Epithelial cell of prostate (primary cell): ENCODE data around the gene WDR11.

Source experiments
- DNase-seq: peaks from one replicate; pipeline ENCODE4 v3.0.0-alpha.2; 2011; ENCODE audit warnings: low read depth, low spot score
- H3K27ac ChIP-seq: fragments of 450-650 bp; 2 replicates; pipeline ENCODE4 v1.5.1; 2017; ENCODE audit warnings: mild to moderate bottlenecking

The WDR11 gene

DNA sequence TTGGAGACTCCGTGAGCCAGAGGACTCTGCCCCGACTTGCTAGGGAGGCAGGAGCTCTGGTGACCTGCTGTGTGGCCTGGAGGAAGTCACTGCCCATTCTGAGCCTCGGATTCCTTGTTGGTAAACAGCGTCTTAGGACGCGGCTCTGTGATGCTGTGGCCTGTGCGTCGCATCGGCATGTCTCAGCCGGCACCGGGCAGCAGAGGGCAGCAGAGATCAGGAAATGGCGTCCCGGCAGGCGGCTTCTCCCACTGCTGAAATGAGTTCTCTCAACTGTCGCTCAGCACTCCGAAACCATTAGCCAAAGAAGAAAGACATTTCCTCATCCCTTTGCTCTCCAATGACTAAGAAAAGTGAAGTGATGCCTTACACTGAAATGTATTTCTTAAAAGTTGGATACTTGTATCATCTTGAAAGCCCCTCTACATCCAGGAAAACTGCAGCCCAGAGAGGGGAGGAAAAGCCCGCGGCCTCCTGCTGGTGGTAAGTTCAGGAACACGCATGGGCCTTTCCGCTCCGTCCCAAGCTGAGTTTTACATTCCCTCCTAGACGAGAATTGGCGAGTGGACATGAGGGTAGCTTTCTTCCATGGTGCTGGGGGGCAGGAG, 91.7 kb downstream of the WDR11 start:
- no peak overlapping the region for H3K27ac ChIP-seq
- no peak for DNase-seq

DNA sequence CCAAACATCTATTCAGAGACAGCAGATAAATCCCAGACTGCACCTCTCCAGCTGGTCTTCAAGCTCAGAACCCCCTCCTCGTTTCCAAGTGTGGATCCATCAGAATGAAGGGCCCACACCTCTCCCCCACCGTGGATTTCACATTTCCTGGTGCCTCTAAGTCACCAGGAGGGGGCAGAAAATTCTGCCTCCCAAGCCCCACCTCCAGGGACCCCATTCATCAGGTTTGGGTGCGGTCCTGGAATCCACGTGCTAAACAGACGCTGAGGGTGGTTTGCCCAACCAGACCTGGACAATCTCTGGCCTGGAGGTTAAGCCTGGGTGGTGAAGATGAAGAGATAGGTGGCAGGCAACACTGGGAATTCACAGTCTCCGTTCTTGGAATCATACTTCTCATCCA, 92.4 kb downstream of the WDR11 start:
- H3K27ac ChIP-seq: no peak overlapping the region
- no peak for DNase-seq

DNA sequence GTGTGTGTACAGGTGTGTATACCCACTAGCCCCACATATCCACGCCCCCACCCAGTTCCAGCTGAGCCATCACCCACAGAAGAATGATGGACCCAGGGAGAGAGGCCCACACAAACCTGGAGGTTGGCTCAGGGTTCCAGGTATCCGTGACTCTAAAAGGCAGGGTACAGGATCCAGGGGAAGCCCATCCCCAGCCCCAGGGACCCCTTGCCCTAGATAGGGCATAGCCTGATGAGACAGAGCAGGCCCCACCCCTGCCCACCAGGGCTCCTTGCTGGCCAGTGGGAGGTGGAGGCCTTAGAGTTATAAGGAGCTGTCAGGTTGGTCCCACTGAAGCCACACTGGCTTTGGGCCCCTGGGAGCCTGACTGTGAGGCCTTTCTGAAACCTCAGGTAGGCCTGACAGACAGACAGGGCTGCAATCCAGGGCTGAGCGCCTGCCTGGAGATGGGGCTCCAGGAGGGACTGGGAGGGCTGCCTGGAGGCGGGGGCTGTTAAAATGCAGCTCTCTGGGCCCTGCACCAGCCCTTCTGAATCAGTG, 93.5 kb downstream of the WDR11 start:
- no peak overlapping the region for H3K27ac ChIP-seq
- DNase-seq: no peak

DNA sequence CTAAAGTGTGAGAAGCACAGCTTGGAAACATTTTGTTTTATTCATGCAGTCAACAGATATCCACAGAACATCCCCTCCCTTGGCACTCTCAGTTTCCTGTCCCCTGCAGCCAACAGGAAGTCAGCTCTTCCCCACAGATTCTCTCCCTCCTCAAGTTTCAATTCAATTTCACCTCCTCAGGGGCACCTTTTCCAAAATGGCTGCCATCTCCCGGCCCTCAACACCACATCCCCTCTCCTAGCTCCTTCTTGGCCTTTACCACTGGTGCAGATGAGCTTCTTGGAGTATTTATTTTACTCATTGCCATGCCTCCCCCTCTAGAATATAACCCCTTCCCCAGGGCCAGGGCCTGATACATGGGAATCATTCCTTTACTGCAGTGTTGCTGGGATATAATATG, 94.0 kb downstream of the WDR11 start:
- DNase-seq: no peak
- H3K27ac ChIP-seq: peak overlapping the region; percentile 51

DNA sequence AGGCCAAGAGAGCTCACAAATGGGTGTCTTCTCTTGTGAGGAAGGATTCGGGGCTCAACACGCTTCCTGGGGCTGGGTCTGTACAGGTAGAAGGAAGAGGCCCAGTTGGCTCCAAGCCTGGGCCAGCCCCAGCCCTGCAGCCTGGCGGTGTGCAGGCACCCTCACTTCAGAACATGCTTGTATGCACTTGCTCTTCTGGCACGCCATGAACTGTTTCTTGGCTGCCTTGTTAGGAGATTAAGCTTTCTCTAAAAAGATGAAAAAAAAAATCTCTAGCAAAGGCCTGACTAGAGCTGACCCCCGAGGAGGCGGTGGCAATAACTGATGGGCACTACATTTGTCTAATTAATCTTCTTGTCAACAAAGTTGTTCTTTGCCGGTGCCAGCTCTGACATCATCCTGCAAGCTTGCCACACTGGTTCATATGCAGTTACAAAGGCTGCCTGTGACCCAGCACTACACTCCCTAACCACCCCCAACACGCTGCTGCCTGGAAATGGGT, 94.7 kb downstream of the WDR11 start:
- peak overlapping the region; percentile 51 for H3K27ac ChIP-seq
- DNase-seq: peak; percentile 77

DNA sequence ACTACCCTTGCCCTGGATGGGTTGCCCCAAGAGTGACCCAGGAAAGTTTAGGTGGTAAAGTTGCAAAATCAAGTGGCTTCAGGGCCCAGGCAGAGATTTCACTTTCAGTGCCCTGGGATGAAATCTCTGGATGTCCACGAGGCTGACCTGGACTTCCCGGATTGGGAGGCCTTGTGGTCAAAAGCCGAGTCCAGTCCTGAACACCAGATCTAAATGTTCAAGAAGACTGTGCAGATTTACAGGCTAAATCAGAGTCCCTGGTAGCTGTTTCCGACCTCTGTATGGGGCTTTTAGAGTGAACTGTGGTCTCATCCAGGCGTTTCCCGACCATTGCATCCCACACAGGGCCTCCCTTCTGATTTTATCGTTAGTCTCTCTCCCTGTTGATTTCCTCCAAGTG, 95.3 kb downstream of the WDR11 start:
- DNase-seq: no peak
- peak overlapping the region; percentile 51 for H3K27ac ChIP-seq

DNA sequence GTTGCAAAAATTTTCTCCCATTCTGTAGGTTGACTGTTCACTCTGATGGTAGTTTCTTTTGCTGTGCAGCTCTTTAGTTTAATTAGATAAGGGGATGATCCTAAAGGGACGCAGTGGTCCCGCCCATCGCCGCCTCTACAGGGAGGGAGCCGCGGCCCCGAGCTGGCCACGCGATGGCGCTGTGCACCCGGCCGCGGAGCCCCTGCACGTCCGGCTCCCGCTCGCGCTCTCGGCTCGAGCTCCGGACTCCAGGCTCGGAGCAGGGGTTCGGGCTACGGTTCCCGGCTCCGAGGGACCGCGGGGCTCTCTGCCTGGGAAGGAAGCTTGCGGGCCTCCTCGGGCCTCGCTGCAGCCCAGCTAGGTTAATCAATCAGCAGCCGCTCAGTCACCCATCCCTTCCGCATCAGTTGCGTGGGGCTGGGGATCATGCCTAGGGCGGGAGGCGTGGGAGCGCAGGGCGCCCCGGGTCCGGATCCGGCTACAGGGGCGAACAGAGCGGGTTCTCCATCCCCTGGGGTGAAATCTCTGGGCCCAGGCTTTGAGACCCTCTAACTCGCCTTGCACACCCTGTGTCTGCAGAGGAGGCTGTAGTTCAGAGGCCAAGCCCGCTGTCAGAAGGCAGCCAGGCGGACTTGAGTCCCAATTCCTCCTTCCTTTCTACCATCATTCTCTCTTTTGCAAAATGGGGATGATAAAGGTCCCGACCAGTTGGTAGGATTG, 97.9 kb downstream of the WDR11 start:
- no peak for DNase-seq
- no peak overlapping the region for H3K27ac ChIP-seq

DNA sequence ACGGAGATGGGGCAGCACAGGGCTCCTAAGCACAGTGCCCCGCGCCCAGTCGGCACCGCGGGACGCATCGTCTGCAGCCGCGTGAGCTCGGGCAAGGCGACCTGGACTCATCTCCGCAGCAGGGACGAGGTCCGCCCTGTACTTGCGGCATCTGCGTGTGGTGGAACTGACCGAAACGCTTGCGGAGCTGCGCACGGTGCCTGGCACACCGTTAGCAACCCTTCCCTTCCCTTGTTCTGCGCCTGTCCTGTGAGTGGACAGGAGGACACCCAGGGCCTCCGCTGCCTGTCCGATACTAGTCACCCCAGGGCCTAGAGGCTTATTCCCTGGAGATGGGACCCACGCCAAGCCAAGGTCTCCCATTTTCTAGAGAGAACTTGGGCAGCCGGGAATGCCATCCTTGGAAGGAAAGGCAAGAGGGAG, 98.5 kb downstream of the WDR11 start:
- no peak overlapping the region for H3K27ac ChIP-seq
- DNase-seq: no peak

DNA sequence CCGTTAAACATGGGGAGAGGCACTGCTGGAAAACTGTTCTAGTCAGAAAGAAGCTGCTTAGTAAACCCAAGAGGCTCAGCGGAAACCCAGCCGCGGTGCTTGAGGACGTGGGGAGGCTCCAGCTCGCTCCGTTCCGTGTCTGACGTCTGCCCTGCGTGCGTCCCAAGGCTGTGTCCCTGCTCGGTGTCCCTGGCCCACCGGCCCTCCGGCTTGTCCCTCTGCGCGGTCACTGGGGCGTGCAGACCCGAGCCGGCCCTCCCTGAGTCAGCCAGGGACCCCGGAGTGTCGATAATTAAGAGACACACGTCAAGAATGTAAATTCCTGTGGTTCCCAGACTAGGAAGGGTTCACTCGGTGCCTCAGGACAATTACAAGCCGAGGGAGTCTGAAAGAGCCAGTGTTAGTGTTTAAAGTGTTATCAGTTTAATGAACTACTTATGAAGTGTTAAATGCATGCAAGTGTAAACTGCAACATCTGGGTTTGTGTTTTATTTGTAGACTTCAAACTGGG, 98.9 kb downstream of the WDR11 start:
- no peak for DNase-seq
- no peak overlapping the region for H3K27ac ChIP-seq

DNA sequence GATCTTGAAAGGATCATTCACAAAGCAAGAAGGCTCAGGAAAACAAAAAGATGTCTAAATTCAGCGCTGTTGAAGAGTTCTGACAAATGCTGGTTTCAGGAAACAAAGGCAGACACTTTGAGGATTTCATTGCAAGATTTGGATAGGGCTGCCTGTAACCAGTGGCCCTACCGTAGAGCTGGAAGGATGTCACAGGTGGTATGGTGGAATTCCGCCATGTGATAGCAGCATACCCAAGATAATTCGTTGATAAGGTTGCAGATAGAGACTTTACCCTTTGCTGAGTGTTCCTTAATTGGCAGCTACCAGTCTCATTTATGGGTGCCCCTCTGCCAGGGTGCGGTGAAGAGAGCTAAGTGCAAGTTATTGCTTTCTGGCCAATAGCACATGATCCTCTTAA, 100.1 kb downstream of the WDR11 start:
- no peak overlapping the region for H3K27ac ChIP-seq
- DNase-seq: no peak

DNA sequence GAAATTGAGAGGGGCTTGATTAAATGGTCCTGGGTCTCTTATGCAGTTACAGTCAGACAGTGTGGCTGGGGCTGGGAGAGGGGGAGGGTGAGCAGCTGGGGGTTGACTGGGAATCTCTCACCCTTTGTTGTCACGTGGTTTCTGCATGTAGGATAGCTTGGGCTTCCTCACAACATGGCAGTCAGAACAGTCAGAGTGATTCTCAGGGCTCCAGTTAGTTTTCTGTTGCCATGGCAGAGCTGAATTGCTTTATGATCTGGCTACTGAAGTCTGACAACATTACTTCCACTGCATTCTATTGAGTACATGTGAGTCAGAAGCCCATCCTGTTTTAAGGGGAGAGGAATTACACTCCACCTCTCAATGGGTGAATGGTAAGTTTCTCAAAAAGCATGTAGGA, 102.7 kb downstream of the WDR11 start:
- no peak for DNase-seq
- no peak overlapping the region for H3K27ac ChIP-seq
